HG03460 (cell line): ENCODE results near the gene TEX53.
A peak's percentile ranks its signal among the peaks of the same experiment; 100 is the strongest.

Experiments used
- ATAC-seq: cut with Tn5 transposase; IDR thresholded peaks from one replicate; pipeline ENCODE4 v1.9.1; 2021; ENCODE audit not compliant: unreplicated experiment

Gene TEX53

GRCh38 chr9:114641967-114642366, 15.6 kb downstream of the TEX53 start:
- ATAC-seq, result no peak

- no peak for ATAC-seq
Observed at GRCh38 chr9:114638404-114638803, 19.2 kb downstream of the TEX53 start.

GRCh38 chr9:114634387-114634786, 23.2 kb downstream of the TEX53 start:
- no peak for ATAC-seq

GRCh38 chr9:114633438-114634089, 24.0 kb downstream of the TEX53 start:
- no peak for ATAC-seq

- ATAC-seq, result no peak
Observed at GRCh38 chr9:114631166-114631565, 26.4 kb downstream of the TEX53 start.

GRCh38 chr9:114629563-114630090, 28.0 kb downstream of the TEX53 start:
- ATAC-seq, result no peak

DNA sequence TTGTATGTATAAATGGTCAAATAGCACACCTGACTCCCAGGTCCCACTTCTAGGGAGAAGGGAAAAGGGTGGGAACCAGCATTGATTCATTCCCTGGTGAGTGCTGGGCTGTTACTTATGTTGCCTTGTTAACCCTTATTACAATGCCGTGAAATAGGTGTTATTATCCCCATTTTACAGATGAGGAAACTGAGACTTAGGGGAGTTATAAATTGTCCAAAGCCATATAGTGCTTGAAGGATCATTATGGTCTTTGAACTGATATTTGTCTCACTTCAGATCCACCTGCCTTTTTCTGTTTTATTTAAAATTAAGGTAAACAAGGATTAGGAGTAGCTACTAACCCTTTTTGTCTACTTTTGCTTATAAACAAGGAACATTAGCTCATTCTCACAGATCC, 30.1 kb downstream of the TEX53 start:
- no peak for ATAC-seq

DNA sequence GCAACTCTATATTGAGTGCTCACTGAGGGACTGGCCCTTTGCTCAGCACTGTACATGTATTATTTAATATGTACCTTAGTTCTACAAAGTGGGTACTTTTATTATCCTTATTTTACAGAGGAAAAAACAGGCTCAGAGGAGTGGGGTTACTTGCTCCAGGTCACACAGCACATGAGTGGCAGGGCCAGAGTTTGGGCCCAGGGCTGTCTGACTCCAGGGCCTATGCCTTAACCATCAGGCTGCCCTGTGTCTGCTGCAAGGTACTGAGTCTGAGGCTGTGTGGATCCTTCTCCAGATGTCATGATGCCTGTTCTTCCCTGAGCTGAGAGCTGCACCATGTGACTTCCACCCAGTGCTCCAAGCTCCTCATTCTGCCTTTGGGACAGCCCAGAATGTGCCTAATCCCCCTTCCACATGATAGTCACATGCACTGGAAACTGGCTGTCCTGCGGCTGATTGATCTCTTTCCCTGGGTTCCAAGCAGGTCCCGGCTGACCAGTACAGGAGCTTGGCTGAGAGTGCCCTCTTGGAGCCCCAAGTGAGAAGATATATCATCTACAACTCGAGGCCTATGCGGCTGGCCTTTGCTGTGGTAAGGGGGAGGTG, 31.1 kb downstream of the TEX53 start:
- ATAC-seq, result no peak

GRCh38 chr9:114624677-114625076, 32.9 kb downstream of the TEX53 start:
- no peak for ATAC-seq

DNA sequence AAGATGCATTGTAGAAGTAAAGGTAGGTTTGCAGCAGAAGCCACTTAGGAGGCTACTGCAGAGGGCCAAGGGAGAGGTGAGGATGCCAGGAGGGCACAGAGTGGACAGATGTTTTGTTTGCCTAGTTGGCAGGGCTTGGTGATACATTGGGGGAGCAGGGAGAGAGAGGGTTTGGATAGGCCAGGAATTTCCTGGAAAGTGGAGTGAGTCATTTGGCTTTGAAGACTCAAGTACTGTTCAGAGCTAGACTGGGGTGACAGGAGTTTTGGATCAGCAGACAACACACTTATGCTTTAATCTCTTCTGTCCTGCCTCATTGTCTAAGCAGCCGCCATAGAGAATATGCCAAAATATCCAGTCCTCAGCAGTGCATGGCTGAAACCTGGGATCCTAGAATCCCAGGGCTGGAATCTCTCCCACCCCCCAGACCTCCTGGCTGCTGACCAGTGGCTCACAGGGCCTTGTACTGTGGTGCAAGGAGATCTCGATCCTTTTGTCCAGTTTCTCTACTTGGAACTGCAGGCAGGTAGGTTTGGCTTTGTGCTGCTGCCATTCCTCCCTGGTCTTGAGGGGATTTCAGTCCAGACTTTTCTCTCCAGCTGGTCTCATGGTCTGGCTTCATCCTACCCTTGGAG, 35.5 kb downstream of the TEX53 start:
- ATAC-seq, result no peak

DNA sequence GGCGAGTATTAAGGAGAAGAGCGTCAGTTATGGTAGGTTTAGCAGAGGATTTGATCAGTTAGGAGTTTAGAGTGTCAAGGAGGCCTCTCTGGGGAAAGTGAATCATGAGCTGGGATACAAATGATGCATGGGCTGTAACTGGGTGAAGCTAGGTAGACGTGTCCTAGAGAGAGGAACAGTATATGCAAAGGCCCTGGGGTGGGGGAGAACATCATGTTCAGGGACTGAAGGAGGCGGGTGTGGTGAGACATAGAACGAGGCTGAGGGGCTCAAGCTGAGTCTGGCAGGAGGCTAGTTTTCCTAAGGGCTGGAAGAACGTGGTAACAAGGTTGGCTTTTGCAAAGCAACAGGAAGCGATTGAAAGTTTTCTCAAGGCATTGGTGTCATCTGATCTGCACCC, 36.0 kb downstream of the TEX53 start:
- ATAC-seq, result no peak

GRCh38 chr9:114619191-114619761, 38.3 kb downstream of the TEX53 start:
- ATAC-seq, result peak; percentile 44

DNA sequence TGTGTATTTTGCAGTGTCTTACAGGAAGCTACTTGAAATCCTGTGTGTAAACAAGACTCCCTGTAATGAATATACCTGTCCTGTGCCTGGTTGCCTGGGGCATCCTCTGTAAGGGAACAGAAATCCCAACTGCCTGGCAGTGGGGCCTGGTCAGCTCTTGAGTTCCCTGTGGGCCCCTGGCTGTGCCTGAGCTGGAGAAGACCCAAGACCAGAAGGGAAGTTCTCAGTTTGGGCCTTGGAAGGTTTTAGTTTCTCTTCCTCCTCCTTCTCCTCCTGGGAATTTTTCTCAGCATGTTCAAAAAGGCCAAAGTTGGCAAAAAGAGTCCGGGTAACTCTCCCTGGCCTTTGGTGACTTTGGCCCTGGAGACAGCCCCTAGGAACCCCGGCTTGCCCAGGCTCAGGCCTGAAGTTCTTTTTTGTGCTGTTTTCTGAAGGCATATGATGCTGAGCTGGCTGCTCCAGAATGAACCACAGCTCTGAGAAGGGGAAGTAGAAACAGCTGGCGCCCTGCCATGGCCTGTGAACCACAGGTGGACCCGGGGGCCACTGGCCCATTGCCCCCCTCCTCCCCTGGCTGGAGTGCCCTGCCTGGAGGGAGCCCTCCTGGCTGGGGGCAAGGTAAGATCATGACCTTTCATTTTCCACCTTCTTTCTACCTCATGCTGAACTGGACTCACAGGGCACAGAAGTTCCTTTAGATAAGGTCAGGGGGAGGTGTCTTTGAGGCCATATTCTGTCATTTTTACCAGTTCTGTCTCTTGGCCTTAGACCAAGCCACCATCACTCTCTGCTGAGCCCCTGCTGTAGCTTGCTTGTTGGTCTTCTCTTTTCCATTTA, 40.7 kb downstream of the TEX53 start:
- ATAC-seq, result peak; percentile 76

- no peak for ATAC-seq
Observed at GRCh38 chr9:114614373-114614772, 43.2 kb downstream of the TEX53 start.

DNA sequence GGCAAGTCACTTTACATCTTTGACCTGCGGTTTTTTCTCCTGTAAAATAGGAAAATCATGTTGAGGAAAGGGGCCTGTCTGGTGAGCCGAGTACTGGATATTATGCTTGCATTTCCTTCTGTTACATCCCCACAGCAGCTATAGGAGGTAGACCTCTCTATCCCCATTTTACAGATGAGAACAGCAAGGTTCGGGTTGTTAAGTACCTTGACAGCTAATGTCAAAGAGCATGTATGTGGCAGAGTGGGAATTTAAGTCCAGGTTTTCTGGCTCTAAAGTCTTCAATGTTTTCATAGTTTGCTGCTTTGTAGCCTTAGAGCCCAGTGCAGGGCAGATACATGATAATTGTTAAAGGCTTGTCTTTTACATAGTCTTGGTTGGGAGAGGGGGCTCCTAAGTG, 43.7 kb downstream of the TEX53 start:
- no peak for ATAC-seq

DNA sequence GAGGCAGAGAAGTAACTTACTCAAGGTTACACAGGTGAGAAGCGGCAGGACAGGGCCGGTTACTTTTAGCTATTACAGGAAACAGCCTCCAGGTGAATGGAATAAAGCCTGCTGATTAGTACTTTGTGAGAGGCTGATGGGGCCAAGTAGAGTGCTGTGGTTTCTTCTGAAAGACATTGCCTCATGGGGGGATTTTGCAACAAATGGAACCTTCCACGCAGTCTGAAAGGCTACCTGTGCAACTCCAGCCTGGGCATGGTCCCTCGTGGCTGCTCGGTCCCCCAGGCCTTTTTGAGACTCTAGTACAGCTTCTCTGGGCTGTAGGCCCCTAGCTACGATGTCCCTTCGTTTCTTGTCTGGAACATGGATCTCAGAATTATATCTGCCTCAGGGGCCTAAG, 44.5 kb downstream of the TEX53 start:
- ATAC-seq, result no peak

GRCh38 chr9:114612272-114612923, 45.2 kb downstream of the TEX53 start:
- no peak for ATAC-seq

DNA sequence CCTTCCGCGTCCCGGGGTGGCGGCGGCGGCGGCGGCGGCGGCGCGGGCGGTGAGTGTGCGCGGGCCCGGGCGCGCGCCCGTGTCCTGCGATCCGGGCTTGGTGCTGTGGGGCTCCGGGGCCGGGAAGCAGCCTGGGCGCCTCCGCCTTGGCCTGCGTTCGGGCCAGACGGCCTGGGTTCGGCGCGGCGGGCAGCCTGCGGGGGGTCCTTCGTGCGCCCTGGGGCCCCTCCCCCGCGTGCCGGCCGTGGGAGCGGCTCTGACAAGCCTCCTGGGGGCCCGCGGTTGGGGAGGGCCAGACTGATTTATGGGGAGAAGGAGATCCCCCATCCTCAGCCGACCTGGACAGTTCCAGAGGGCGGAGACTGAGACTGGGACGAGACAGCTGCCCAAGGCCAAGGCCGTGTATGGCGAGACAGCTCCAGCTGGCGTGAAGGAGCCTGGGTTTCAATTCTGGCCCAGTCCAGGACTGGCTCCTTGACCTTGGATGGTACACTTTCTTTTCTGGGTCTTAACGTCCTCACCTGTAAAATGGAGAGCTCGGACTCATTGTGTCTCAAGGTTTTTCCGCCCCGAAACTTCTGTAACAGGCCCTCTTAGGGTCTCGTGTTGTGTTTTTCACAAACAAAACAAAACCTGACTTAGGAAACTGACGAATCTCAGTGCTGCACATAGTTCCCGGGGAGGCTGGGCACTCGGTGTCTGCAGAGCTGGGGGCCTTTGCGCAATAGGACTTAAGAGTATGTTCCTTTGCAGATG, 45.9 kb downstream of the TEX53 start:
- peak; percentile 26 for ATAC-seq

- ATAC-seq, result no peak
Observed at GRCh38 chr9:114608525-114608796, 49.1 kb downstream of the TEX53 start.
